ENCODE measurements around the gene KLHL2. TPM values are rescaled to one million over a fixed set of nuclear protein-coding genes. Genes with fewer than 3 reads are reported as not detected.
A peak's percentile ranks its signal among the peaks of the same experiment; 100 is the strongest.

KLHL2 gene
- total RNA-seq, 1 experiment from 2014 or later = 21.1 TPM

- no peak for DNase-seq (ENCODE audit: low spot score)
These were observed 81.5 kb downstream of the KLHL2 start for GRCh38 chr4:165288639-165289422.

GRCh38 chr4:165289423-165289785, 82.0 kb downstream of the KLHL2 start:
- DNase-seq (ENCODE audit: low spot score) = no peak

GRCh38 chr4:165293061-165293460, 85.7 kb downstream of the KLHL2 start:
- DNase-seq (ENCODE audit: low spot score) = no peak

DNA sequence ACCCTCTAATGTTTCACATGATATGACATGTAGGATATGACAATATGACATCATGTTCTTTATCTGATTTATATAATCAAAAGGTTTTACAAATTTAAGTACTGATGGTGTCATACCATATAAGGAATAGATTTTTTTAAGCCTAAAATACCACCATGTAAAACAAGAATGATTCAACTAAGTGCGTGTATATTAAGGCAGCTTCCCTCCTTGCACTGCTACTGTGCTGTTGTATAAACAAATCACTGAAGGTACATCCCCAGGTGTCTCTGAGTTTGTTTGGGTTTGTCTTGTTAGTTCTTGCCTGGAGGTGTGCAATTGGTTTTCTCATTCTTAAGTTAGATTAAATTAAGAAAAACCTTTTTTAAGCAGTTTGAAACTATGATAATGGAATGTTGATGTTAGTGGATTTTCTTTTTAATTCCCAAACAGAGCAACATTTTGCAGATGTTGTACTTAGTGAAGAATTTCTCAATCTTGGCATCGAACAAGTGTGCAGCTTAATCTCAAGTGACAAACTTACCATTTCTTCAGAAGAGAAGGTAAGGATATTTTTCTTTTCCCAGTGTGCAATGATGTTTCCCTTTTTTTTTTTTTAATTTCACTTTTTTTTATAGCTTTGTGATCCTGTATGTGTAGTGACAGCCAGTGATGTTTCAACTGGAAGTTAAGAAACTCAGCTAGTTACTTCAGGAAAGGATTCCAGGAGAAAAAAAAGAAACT, 86.7 kb downstream of the KLHL2 start:
- DNase-seq (ENCODE audit: low spot score) = no peak

- no peak for DNase-seq (ENCODE audit: low spot score)
These were observed 87.5 kb downstream of the KLHL2 start for GRCh38 chr4:165294907-165295306.

DNA sequence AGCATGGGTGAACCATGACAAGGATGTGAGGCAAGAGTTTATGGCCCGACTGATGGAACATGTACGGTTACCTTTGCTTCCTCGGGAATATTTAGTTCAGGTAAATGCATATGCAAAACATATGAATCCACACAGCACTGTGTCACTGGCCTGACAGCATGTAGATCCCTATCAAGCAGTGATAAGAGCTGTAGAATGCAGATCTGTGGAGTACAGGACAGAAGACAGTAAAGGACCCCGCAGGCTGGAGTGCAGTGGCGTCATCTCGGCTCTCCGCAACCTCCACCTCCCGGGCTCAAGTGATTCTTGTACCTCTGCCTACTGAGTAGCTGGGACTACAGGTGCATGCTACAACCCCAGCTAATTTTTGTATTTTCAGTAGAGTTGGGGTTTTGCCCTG, 90.3 kb downstream of the KLHL2 start:
- no peak for DNase-seq (ENCODE audit: low spot score)

GRCh38 chr4:165299399-165300060, 92.2 kb downstream of the KLHL2 start:
- no peak for DNase-seq (ENCODE audit: low spot score)

DNA sequence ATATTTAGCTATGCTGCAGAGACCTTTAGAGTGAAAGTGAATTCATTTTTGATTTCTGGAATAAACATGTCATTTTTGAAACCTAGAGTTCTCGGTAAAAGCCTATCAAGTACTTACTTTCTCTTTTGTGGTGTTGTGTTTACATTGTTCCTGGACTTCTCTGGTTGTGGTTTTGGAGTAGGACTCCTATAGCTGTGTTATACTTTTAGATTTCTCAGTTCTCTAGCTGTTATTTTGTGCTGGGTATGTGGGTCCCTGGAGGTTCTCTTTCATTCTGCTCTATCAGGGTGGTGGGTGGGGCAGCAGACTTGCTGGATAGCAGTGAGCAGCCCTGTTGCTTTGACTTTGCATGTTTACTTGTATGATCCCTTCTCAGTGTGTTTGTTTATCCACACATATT, 94.5 kb downstream of the KLHL2 start:
- DNase-seq (ENCODE audit: low spot score) = peak; percentile 5

DNA sequence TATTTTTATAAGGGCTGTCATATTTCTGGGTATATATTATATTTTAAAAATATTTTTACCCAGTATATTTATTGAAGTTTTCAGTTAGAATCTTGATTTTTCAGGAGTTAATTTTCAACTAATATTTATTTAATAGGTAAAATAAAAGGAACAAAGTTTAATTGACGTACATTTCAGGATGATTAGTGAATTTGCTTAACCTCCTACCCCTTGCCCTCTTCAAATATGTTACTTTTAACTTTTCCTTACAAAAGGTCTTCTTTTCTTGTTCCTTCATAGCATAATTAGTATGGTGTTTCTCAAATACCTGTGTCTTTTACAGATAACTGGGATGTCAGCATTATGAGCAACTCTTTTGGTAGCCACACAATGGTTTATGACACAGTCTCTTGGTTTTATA, 95.3 kb downstream of the KLHL2 start:
- DNase-seq (ENCODE audit: low spot score) = no peak

DNA sequence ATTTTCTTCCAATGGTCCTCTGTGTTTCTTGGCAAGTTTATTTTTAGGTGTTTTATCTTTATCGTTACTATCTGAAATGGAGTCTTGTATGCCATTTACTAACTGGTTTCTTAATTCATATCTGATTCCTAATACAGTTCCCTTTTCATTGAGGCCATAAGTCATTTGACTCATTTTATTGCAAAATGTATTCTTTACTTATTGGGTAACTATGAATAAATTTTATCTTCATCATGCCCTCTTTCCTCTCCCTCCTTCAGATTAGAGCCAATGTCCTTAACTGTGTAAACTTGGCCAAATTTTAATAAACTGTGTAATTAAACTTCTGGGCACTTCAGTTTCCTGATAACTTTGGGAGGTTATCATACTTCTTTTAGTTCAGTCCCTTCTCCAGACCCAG, 100.8 kb downstream of the KLHL2 start:
- DNase-seq (ENCODE audit: low spot score) = no peak

GRCh38 chr4:165308606-165309005, 101.2 kb downstream of the KLHL2 start:
- DNase-seq (ENCODE audit: low spot score) = no peak

DNA sequence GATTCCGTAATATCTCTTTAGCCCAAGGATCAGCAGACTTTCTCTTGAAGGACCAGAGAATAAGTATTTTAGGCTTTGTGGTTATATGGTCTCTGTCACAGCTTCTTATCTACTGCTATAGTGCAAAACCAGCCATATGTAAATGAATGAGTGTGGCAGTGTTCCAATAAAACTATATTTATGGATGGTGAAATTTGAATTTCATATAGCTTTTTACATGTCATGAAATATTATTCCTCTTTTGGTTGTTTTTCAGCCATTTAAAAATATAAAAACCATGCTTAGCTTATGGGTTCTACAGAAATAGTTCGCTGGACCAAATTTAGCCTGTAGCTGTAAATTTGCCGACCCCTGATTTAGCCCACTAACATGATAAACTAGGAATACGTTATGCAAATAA, 102.1 kb downstream of the KLHL2 start:
- no peak for DNase-seq (ENCODE audit: low spot score)

- no peak for DNase-seq (ENCODE audit: low spot score)
These were observed 105.1 kb downstream of the KLHL2 start for GRCh38 chr4:165312506-165312905.

DNA sequence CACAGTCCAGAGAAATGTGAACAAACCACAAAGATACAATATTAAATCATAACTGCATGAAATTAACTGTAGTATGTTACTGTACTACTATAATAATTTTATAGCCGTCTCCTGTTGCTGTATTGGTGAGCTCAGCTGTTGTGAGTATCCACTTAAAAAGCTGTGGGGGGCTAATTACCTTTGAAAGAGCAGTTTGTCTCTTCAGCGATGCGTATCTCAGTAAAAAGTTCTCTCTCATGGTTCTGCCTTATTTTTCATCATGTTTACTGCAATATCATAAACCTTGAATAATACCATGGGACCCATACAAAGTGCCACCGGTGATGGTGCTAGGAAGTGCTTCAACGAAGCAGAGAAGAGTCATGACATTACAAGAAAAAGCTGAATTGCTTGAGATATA, 111.7 kb downstream of the KLHL2 start:
- no peak for DNase-seq (ENCODE audit: low spot score)

DNA sequence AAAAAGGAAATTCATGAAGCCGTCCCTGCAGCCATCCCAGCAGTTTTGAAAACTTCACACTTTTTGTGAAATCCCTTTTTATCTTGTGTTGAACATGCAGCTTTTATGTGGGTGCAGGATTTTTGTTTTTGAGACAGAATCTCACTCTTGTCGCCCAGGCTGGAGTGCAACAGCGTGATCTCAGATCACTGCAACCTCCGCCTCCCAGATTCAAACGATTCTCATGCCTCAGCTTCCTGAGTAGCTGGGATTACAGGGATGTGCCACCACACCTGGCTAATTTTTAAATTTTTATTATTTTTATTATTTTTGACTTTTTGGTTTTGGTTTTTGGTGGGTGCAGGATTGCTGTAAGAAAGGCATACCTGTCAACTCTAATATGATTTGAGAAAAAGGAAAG, 112.1 kb downstream of the KLHL2 start:
- DNase-seq (ENCODE audit: low spot score) = no peak

GRCh38 chr4:165324236-165324917, 117.0 kb downstream of the KLHL2 start:
- no peak for DNase-seq (ENCODE audit: low spot score)

DNA sequence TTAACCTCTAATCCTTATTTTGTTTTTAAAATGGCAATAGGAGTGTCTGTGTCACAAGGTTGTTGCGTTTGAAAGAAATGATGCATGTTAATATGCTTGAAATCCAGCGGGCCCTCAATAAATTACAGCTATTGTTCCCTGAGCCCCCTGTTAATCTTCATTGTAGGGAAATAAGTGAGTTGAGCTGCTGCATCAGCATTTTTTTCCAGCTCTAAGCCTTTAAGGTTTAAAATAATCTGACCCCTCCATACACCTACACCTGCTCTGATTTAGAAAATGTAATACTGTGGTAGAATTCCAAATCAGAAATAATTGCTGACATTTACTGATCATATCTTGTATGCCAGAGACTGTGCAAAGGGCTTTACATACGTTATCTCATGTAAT, 117.5 kb downstream of the KLHL2 start:
- no peak for DNase-seq (ENCODE audit: low spot score)

GRCh38 chr4:165325732-165326512, 118.6 kb downstream of the KLHL2 start:
- DNase-seq (ENCODE audit: low spot score) = peak; percentile 91

DNA sequence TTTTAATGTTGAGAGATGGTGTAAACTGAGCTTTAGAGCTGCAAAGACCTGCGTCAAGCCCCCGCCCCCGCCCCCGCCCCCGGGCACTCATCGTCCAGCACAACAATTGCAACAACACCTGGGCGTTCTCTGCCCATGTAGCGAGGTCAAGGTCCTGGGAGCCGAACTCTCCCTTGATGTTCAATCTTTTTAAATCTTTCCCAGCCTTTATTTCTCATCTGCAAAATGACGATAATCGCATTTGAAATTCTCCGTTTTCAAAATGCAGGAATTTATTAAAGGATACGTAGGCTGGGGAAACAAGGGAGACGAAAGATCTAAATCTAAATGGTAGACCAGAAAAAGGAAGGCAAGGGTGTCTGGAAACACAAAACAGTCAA, 119.5 kb downstream of the KLHL2 start:
- peak; percentile 20 for DNase-seq (ENCODE audit: low spot score)

GRCh38 chr4:165327211-165328100, 120.1 kb downstream of the KLHL2 start, which contains the start of gene MSMO1:
MSMO1 (plus strand) TSS chr4:165327669; CDS start chr4:165333371, 5,702 bp downstream.
- peak; percentile 95 for DNase-seq (ENCODE audit: low spot score)

GRCh38 chr4:165328101-165328425, 120.7 kb downstream of the KLHL2 start:
- DNase-seq (ENCODE audit: low spot score) = no peak

All from A172 (cell line).